ENCODE measurements around the gene SURF2.
"Not testable (repeated sequence)": the region's sequence is repeated elsewhere in the genome, so short reads cannot be mapped to it uniquely, and the experiment has no call there.

Gene SURF2

GRCh38 chr9:133371261-133371711 is 14.9 kb downstream of the SURF2 start:
- H3K4me3 ChIP-seq (ENCODE audit: low read depth, low read length): no peak overlapping the region
- DNase-seq (ENCODE audit: low read depth): no peak
- TF ChIP-seq CTCF (IDR thresholded peaks at IDR 0.05; ENCODE audit: insufficient read depth, low read depth, low read length, missing control alignments): no peak

GRCh38 chr9:133372144-133372543 is 15.8 kb downstream of the SURF2 start:
- H3K4me3 ChIP-seq (ENCODE audit: low read depth, low read length): no peak overlapping the region
- no peak for DNase-seq (ENCODE audit: low read depth)
- TF ChIP-seq CTCF (IDR thresholded peaks at IDR 0.05; ENCODE audit: insufficient read depth, low read depth, low read length, missing control alignments): no peak

GRCh38 chr9:133374612-133375115 is 18.3 kb downstream of the SURF2 start:
- DNase-seq (ENCODE audit: low read depth): no peak
- H3K4me3 ChIP-seq (ENCODE audit: low read depth, low read length): peak overlapping the region; percentile 77

GRCh38 chr9:133375116-133375723 is 18.9 kb downstream of the SURF2 start:
- no peak for TF ChIP-seq CTCF (IDR thresholded peaks at IDR 0.05; ENCODE audit: insufficient read depth, low read depth, low read length, missing control alignments)
- peak; percentile 41 for DNase-seq (ENCODE audit: low read depth)
- H3K4me3 ChIP-seq (ENCODE audit: low read depth, low read length): peak overlapping the region; percentile 77

More at GRCh38 chr9:133374612-133375115, 18.3 kb downstream of the SURF2 start:
- no peak for TF ChIP-seq CTCF (IDR thresholded peaks at IDR 0.05; ENCODE audit: insufficient read depth, low read depth, low read length, missing control alignments)

GRCh38 chr9:133375724-133376654 is 19.6 kb downstream of the SURF2 start, which contains the start of the genes STKLD1 and SURF4:
STKLD1 (plus strand) TSS chr9:133376366; CDS start chr9:133376474, 108 bp downstream.
SURF4 (minus strand) TSS chr9:133376060; CDS start chr9:133375969, 91 bp downstream.
- DNase-seq (ENCODE audit: low read depth): peak; percentile 98
- H3K4me3 ChIP-seq (ENCODE audit: low read depth, low read length): peak within 1 kb of the TSS; percentile 84
- no peak for TF ChIP-seq CTCF (IDR thresholded peaks at IDR 0.05; ENCODE audit: insufficient read depth, low read depth, low read length, missing control alignments)

- not testable (repeated sequence) for DNase-seq (ENCODE audit: low read depth)
These were observed 20.9 kb downstream of the SURF2 start for GRCh38 chr9:133377280-133377679.

GRCh38 chr9:133377721-133378216 is 21.4 kb downstream of the SURF2 start:
- no peak for DNase-seq (ENCODE audit: low read depth)
- TF ChIP-seq CTCF (IDR thresholded peaks at IDR 0.05; ENCODE audit: insufficient read depth, low read depth, low read length, missing control alignments): no peak
- H3K4me3 ChIP-seq (ENCODE audit: low read depth, low read length): no peak overlapping the region

More at GRCh38 chr9:133377280-133377679, 20.9 kb downstream of the SURF2 start:
- H3K4me3 ChIP-seq (ENCODE audit: low read depth, low read length): not testable (repeated sequence)
